HL-60 (cell line): ENCODE measurements around the gene CWC25.

Source experiments
- DNase-seq, 2 experiments: peaks; one replicate each; pipeline ENCODE4 v3.0.0-alpha.2; 2010 to 2020; ENCODE audit warnings: low read depth in 1 of 2, low spot score in 1 of 2
- H3K27ac ChIP-seq: fragments of 250-450 bp; sonication (Bioruptor Pico); replicated peaks from 2 replicates; pipeline ENCODE4 v1.5.1; 2020; ENCODE audit warnings: mild to moderate bottlenecking, moderate library complexity
- H3K27me3 ChIP-seq: fragments of 250-450 bp; sonication (Bioruptor Pico); 2 replicates; pipeline ENCODE4 v1.5.1; 2021; ENCODE audit warnings: mild to moderate bottlenecking, moderate library complexity; ENCODE audit not compliant: insufficient read depth, poor library complexity, severe bottlenecking
- H3K4me3 ChIP-seq: replicated peaks from 2 replicates; pipeline ENCODE4 v1.5.1; 2011; ENCODE audit warnings: mild to moderate bottlenecking, control low read depth, low read length; ENCODE audit not compliant: insufficient read depth
- GABPA ChIP-seq: IDR thresholded peaks from 2 replicates; pipeline ENCODE4 v1.6.1; 2012; ENCODE audit warnings: low read depth
- POLR2AphosphoS5 ChIP-seq: IDR thresholded peaks from 2 replicates; pipeline ENCODE4 v1.6.1; 2012; ENCODE audit warnings: low read depth
- SPI1 ChIP-seq: IDR thresholded peaks from 2 replicates; pipeline ENCODE4 v1.6.1; 2012; ENCODE audit warnings: low read depth, mild to moderate bottlenecking, borderline replicate concordance
- TF ChIP-seq, protein P1 (sequence below): IDR thresholded peaks from one replicate; pipeline ENCODE4 v1.5.1; 2011; ENCODE audit warnings: low read length, control low read depth, inconsistent platforms; ENCODE audit not compliant: insufficient read depth
- TF ChIP-seq, protein P2 (sequence below): IDR thresholded peaks from 2 replicates; pipeline ENCODE4 v1.6.1; 2012; ENCODE audit warnings: low read depth; ENCODE audit not compliant: insufficient replicate concordance

Gene CWC25

DNA sequence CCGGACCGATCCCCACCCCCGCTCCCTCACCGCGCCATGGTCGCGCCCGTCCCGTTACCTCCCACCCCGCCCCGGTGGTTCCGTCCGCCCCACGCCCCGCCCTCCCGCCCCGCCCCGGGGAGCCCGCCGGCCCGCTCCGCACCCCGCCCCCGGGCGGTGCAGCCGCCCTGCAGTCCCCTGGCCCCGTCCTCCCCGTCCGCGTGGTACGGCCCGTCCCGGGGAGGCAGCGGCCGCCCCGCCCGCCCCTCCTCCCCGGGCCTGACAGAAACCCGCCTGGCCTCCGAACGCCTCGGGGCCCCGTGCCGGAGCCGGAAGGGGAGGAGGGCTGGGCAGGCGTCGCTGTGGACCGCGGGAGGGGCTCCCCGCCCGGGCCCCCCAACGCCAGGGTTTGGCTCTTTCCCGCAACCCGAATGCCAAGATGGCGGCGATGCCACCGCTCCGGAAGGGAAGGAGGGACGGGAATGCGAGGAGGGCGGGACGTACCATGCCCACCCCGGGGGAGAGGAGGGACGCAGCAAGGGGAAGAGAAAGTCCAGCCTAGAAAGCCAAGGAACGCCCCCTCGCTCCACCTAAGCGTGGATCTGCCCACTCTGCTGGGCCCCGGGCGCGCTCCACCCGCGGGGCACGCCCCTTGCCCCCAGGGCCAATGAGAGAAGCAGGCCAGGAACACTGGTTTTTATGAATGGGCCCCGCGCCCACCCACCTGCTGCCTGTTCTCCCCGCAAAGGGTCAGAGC lies 25.5 kb downstream of the CWC25 start, which contains the start of gene PIP4K2B:
Gene PIP4K2B (minus strand): TSS at position 56 of the 736 bp plus-strand sequence. CDS start 132 bp downstream, outside the sequence.
- peak; percentile 98 for DNase-seq
- no peaks in the 10 kb centered on the region for H3K27me3 ChIP-seq
- peak within 1 kb of the TSS; percentile 95 for H3K4me3 ChIP-seq
- TF ChIP-seq SPI1 (no peak; the same call in 1 of the 2 replicates), GABPA (peak; percentile 82), POLR2AphosphoS5 (peak; percentile 77)
- TF ChIP-seq, protein P1, sequence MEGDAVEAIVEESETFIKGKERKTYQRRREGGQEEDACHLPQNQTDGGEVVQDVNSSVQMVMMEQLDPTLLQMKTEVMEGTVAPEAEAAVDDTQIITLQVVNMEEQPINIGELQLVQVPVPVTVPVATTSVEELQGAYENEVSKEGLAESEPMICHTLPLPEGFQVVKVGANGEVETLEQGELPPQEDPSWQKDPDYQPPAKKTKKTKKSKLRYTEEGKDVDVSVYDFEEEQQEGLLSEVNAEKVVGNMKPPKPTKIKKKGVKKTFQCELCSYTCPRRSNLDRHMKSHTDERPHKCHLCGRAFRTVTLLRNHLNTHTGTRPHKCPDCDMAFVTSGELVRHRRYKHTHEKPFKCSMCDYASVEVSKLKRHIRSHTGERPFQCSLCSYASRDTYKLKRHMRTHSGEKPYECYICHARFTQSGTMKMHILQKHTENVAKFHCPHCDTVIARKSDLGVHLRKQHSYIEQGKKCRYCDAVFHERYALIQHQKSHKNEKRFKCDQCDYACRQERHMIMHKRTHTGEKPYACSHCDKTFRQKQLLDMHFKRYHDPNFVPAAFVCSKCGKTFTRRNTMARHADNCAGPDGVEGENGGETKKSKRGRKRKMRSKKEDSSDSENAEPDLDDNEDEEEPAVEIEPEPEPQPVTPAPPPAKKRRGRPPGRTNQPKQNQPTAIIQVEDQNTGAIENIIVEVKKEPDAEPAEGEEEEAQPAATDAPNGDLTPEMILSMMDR: no peak
- TF ChIP-seq, protein P2, sequence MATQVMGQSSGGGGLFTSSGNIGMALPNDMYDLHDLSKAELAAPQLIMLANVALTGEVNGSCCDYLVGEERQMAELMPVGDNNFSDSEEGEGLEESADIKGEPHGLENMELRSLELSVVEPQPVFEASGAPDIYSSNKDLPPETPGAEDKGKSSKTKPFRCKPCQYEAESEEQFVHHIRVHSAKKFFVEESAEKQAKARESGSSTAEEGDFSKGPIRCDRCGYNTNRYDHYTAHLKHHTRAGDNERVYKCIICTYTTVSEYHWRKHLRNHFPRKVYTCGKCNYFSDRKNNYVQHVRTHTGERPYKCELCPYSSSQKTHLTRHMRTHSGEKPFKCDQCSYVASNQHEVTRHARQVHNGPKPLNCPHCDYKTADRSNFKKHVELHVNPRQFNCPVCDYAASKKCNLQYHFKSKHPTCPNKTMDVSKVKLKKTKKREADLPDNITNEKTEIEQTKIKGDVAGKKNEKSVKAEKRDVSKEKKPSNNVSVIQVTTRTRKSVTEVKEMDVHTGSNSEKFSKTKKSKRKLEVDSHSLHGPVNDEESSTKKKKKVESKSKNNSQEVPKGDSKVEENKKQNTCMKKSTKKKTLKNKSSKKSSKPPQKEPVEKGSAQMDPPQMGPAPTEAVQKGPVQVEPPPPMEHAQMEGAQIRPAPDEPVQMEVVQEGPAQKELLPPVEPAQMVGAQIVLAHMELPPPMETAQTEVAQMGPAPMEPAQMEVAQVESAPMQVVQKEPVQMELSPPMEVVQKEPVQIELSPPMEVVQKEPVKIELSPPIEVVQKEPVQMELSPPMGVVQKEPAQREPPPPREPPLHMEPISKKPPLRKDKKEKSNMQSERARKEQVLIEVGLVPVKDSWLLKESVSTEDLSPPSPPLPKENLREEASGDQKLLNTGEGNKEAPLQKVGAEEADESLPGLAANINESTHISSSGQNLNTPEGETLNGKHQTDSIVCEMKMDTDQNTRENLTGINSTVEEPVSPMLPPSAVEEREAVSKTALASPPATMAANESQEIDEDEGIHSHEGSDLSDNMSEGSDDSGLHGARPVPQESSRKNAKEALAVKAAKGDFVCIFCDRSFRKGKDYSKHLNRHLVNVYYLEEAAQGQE: peak; percentile 44
- H3K27ac ChIP-seq: peak within 1 kb of the TSS; percentile 98

DNA sequence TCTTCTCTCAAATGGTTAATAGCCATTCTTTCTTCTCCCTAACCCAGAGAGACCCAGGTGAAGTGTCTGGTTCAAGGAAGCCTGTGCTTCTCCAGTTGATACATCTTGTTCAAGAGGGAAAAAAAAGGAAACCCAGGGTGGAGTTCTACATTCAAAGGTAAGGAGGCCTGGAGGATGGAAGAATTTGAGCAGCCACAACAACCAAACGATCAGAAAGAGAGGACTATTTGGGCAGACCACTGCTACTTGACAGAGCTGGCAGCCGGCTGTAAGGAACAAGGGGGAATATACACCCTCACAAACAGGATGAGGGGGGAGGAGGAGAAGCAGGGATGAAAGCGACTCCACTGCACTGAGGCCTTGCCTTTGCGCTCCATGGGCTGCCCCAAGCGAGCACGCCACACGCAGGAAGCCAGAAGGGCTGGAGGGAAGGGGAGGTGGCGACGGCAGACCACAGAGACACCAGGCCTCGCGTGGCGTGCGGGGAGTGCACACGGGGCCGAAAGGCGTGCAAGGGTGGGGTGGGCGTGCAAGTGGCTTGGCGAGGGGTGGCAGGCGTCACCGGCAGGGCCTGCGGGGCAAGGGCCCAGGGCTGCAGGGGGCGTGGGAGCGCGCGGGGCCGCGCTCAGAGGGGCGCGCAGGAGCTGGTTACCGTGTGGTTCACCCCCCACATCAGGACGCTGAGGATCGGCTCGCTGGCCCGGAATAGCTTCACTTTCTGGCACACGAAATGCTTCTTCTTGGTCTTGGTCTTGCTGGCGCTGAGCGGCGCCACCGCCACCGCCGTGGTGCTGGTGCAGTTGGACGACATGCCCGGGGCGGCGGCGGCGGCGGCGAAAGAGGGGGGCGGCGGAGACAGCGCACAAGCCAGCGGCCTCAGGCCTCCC lies 26.3 kb downstream of the CWC25 start:
- Histone ChIP-seq H3K27ac (peak overlapping the region; percentile 98), H3K4me3 (peak overlapping the region; percentile 95), H3K27me3 (no peaks in the 10 kb centered on the region)
- peak; percentile 65 to 66 for DNase-seq
- TF ChIP-seq POLR2AphosphoS5: peak; percentile 60; the same call in 1 of the 2 replicates
- TF ChIP-seq, protein P1: no peak

DNA sequence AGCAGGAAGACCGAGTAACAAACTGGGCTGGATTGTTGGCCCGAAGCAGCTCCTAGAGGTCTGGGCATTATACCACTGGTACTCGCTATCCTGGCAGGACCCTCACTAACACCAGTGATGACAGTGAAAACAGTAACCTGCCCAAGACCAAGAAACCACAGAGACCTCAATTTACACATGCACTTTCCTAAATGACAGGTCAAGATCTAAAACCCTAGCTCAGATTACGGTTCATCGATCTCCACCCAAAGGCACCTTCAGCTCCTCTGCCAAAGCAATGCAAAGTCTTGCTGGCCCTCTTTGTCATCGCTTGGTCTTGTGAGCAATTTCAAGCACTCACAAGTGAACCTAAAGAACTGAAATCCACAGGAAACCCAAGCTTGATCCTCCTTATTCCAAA lies 27.3 kb downstream of the CWC25 start:
- no peak overlapping the region; the same call in 1 of the 2 replicates for H3K27ac ChIP-seq
- H3K4me3 ChIP-seq: peak overlapping the region; percentile 95
- DNase-seq: no peak
- no peaks in the 10 kb centered on the region for H3K27me3 ChIP-seq
- TF ChIP-seq POLR2AphosphoS5 (no peak), GABPA (no peak), SPI1 (no peak)
- TF ChIP-seq, protein P2: no peak
- TF ChIP-seq, protein P1: no peak
